Activated naive CD4-positive, alpha-beta T cell treated with anti-CD3 and anti-CD28 coated beads, Interleukin-2, amount 50 U/mL, for 24 hours (primary cell): ENCODE data around the gene CPXM1.
"Not testable (repeated sequence)": the region's sequence is repeated elsewhere in the genome, so short reads cannot be mapped to it uniquely, and the experiment has no call there.

Source experiments
- H3K27ac Mint-ChIP-seq: one replicate; pipeline ENCODE4 v1.8.0; 2021; ENCODE audit warnings: mild to moderate bottlenecking, mixed read lengths
- H3K27me3 Mint-ChIP-seq: one replicate; pipeline ENCODE4 v1.8.0; 2021; ENCODE audit warnings: mixed read lengths
- H3K36me3 Mint-ChIP-seq: one replicate; pipeline ENCODE4 v1.8.0; 2021; ENCODE audit warnings: mixed read lengths
- H3K4me1 Mint-ChIP-seq: one replicate; pipeline ENCODE4 v1.8.0; 2021; ENCODE audit warnings: mixed read lengths
- H3K4me3 Mint-ChIP-seq: one replicate; pipeline ENCODE4 v1.8.0; 2021; ENCODE audit warnings: mild to moderate bottlenecking, mixed read lengths
- H3K9me3 Mint-ChIP-seq: one replicate; pipeline ENCODE4 v1.8.0; 2021; ENCODE audit warnings: mixed read lengths

CPXM1 gene

GRCh38 chr20:2798095-2798805 is 2.2 kb downstream of the CPXM1 start:
- H3K9me3 Mint-ChIP-seq: no peaks in the 10 kb centered on the region
- no peak overlapping the region for H3K4me3 Mint-ChIP-seq
- H3K27ac Mint-ChIP-seq: no peak overlapping the region
- H3K27me3 Mint-ChIP-seq: peaks cover 43% of the 10 kb centered on the region
- H3K36me3 Mint-ChIP-seq: peaks cover 2% of the 10 kb centered on the region
- H3K4me1 Mint-ChIP-seq: peaks cover 26% of the 10 kb centered on the region

- no peak overlapping the region for H3K4me3 Mint-ChIP-seq
- H3K9me3 Mint-ChIP-seq: no peaks in the 10 kb centered on the region
- peaks cover 26% of the 10 kb centered on the region for H3K4me1 Mint-ChIP-seq
- H3K36me3 Mint-ChIP-seq: peaks cover 2% of the 10 kb centered on the region
- no peak overlapping the region for H3K27ac Mint-ChIP-seq
- H3K27me3 Mint-ChIP-seq: peaks cover 40% of the 10 kb centered on the region
These were observed 3.1 kb downstream of the CPXM1 start for GRCh38 chr20:2797136-2797983.

GRCh38 chr20:2796011-2796660 is 4.3 kb downstream of the CPXM1 start:
- H3K36me3 Mint-ChIP-seq: peaks cover 2% of the 10 kb centered on the region
- H3K27ac Mint-ChIP-seq: no peak overlapping the region
- no peak overlapping the region for H3K4me3 Mint-ChIP-seq
- peaks cover 20% of the 10 kb centered on the region for H3K4me1 Mint-ChIP-seq
- H3K9me3 Mint-ChIP-seq: no peaks in the 10 kb centered on the region
- peaks cover 33% of the 10 kb centered on the region for H3K27me3 Mint-ChIP-seq

- Mint-ChIP-seq H3K9me3 (no peaks in the 10 kb centered on the region), H3K36me3 (peaks cover 2% of the 10 kb centered on the region), H3K27me3 (peaks cover 28% of the 10 kb centered on the region), H3K4me1 (peaks cover 14% of the 10 kb centered on the region), H3K27ac (no peak overlapping the region), H3K4me3 (no peak overlapping the region)
These were observed 5.0 kb downstream of the CPXM1 start for GRCh38 chr20:2795451-2795850.

GRCh38 chr20:2794866-2795447 is 5.5 kb downstream of the CPXM1 start:
- no peaks in the 10 kb centered on the region for H3K9me3 Mint-ChIP-seq
- no peak overlapping the region for H3K4me3 Mint-ChIP-seq
- H3K4me1 Mint-ChIP-seq: peaks cover 12% of the 10 kb centered on the region
- peaks cover 26% of the 10 kb centered on the region for H3K27me3 Mint-ChIP-seq
- H3K36me3 Mint-ChIP-seq: peaks cover 2% of the 10 kb centered on the region
- no peak overlapping the region for H3K27ac Mint-ChIP-seq

GRCh38 chr20:2794202-2794748 is 6.2 kb downstream of the CPXM1 start:
- H3K27ac Mint-ChIP-seq: peak overlapping the region; percentile 35
- peaks cover 5% of the 10 kb centered on the region for H3K4me1 Mint-ChIP-seq
- peaks cover 19% of the 10 kb centered on the region for H3K27me3 Mint-ChIP-seq
- no peaks in the 10 kb centered on the region for H3K9me3 Mint-ChIP-seq
- H3K4me3 Mint-ChIP-seq: no peak overlapping the region
- H3K36me3 Mint-ChIP-seq: peaks cover 2% of the 10 kb centered on the region

GRCh38 chr20:2793471-2793870 is 7.0 kb downstream of the CPXM1 start:
- Mint-ChIP-seq H3K4me3 (no peak overlapping the region), H3K9me3 (no peaks in the 10 kb centered on the region), H3K27ac (peak overlapping the region; percentile 1), H3K4me1 (no peaks in the 10 kb centered on the region), H3K36me3 (no peaks in the 10 kb centered on the region), H3K27me3 (peaks cover 12% of the 10 kb centered on the region)

- H3K4me3 Mint-ChIP-seq: no peak overlapping the region
- peaks cover 3% of the 10 kb centered on the region for H3K27me3 Mint-ChIP-seq
- no peak overlapping the region for H3K27ac Mint-ChIP-seq
- H3K9me3 Mint-ChIP-seq: no peaks in the 10 kb centered on the region
- peaks cover 2% of the 10 kb centered on the region for H3K36me3 Mint-ChIP-seq
- no peaks in the 10 kb centered on the region for H3K4me1 Mint-ChIP-seq
These were observed 16.4 kb downstream of the CPXM1 start for GRCh38 chr20:2783908-2784566.

- Mint-ChIP-seq H3K4me1 (no peaks in the 10 kb centered on the region), H3K9me3 (no peaks in the 10 kb centered on the region), H3K36me3 (no peaks in the 10 kb centered on the region), H3K27ac (no peak overlapping the region), H3K27me3 (peaks cover 3% of the 10 kb centered on the region), H3K4me3 (no peak overlapping the region)
These were observed 19.5 kb downstream of the CPXM1 start for GRCh38 chr20:2780948-2781347.

- Mint-ChIP-seq H3K4me1 (no peaks in the 10 kb centered on the region), H3K27ac (no peak overlapping the region), H3K27me3 (peaks cover 3% of the 10 kb centered on the region), H3K4me3 (no peak overlapping the region), H3K9me3 (no peaks in the 10 kb centered on the region), H3K36me3 (no peaks in the 10 kb centered on the region)
These were observed 21.7 kb downstream of the CPXM1 start for GRCh38 chr20:2778602-2779321.

GRCh38 chr20:2775139-2775538 is 25.3 kb downstream of the CPXM1 start:
- Mint-ChIP-seq H3K27ac (no peak overlapping the region), H3K36me3 (no peaks in the 10 kb centered on the region), H3K27me3 (no peaks in the 10 kb centered on the region)

GRCh38 chr20:2773812-2774211 is 26.6 kb downstream of the CPXM1 start:
- Mint-ChIP-seq H3K4me3 (no peak overlapping the region), H3K36me3 (no peaks in the 10 kb centered on the region), H3K4me1 (peaks cover 6% of the 10 kb centered on the region), H3K27ac (no peak overlapping the region), H3K9me3 (no peaks in the 10 kb centered on the region), H3K27me3 (no peaks in the 10 kb centered on the region)

More at GRCh38 chr20:2775139-2775538, 25.3 kb downstream of the CPXM1 start:
- Mint-ChIP-seq H3K4me3 (no peak overlapping the region), H3K4me1 (peaks cover 6% of the 10 kb centered on the region), H3K9me3 (no peaks in the 10 kb centered on the region)

- no peak overlapping the region for H3K4me3 Mint-ChIP-seq
- peaks cover 2% of the 10 kb centered on the region for H3K27me3 Mint-ChIP-seq
- no peaks in the 10 kb centered on the region for H3K9me3 Mint-ChIP-seq
- H3K27ac Mint-ChIP-seq: no peak overlapping the region
- no peaks in the 10 kb centered on the region for H3K36me3 Mint-ChIP-seq
- H3K4me1 Mint-ChIP-seq: peaks cover 6% of the 10 kb centered on the region
These were observed 28.8 kb downstream of the CPXM1 start for GRCh38 chr20:2771631-2772080.

- H3K9me3 Mint-ChIP-seq, H3K36me3 Mint-ChIP-seq, H3K27me3 Mint-ChIP-seq, H3K4me3 Mint-ChIP-seq, H3K27ac Mint-ChIP-seq, H3K4me1 Mint-ChIP-seq: not testable (repeated sequence)
These were observed 30.3 kb downstream of the CPXM1 start for GRCh38 chr20:2770091-2770490.
